Stomach smooth muscle (tissue), 2 donors: ENCODE results near the gene LAMB2.

ENCODE experiments used
- H3K27ac ChIP-seq: one replicate; pipeline ENCODE4 v1.7.0; 2013; ENCODE audit warnings: mild to moderate bottlenecking, low read length, inconsistent platforms
- H3K27me3 ChIP-seq, 2 donors: one replicate each; pipeline ENCODE4 v1.7.0; 2013; ENCODE audit warnings: low read length in 2 of 2; ENCODE audit not compliant: insufficient read depth in 2 of 2, control insufficient read depth in 1 of 2
- H3K36me3 ChIP-seq, 2 donors: one replicate each; pipeline ENCODE4 v1.7.0; 2013; ENCODE audit warnings: low read length in 2 of 2; ENCODE audit not compliant: control insufficient read depth in 2 of 2, insufficient read depth in 2 of 2
- H3K4me1 ChIP-seq: one replicate; pipeline ENCODE4 v1.7.0; 2013; ENCODE audit warnings: low read length; ENCODE audit not compliant: control insufficient read depth, insufficient read depth
- H3K4me3 ChIP-seq, 2 donors: one replicate each; pipeline ENCODE4 v1.7.0; 2013; ENCODE audit warnings: low read length in 2 of 2
- H3K9ac ChIP-seq, 2 donors: one replicate each; pipeline ENCODE4 v1.7.0; 2013; ENCODE audit warnings: low read length in 2 of 2, mild to moderate bottlenecking in 1 of 2
- H3K9me3 ChIP-seq, 2 donors: one replicate each; pipeline ENCODE4 v1.7.0; 2013; ENCODE audit warnings: low read length in 2 of 2; ENCODE audit not compliant: control insufficient read depth in 2 of 2
- donor health status: healthy.
- donor health status: Pancreatic carcinoma.

Gene LAMB2

DNA sequence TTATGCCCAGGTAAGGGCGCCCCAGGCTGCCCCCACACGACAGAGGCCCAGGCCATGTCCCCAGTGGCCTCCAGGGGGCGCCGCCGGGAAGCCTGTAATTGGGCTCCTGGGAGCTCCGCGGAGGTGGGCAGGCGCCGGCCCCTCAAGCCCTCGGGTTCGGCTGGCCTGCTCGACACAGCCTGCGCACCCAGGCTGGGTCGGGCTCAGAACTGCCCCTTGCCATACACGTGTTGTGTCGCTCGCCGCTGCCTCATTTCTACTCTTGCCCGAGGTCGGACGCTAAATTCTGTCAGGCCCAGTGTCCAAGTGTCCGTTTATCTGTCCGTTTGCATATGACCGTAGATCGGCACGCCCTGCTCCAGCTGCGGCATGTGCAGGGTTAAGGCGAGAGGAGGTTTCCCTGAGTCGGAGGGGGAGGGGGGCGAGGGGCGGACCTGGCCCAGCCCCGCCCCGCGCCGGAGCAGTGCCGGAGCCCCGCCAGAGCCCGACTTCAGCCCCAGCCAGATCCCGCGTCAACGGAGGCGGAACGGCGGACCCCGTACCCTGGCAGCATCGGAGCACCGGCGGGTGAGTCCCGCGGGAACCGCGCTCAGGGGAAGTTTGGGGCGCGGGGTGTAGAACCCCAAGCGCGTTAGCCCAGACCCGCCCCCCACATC lies 38.4 kb upstream of the LAMB2 start, which contains the start of gene KLHDC8B:
Gene KLHDC8B (plus strand): TSS at position 480 of the 656 bp plus-strand sequence. CDS start 1,172 bp downstream, outside the sequence.
- Histone ChIP-seq H3K4me1 (peaks cover 52% of the 10 kb centered on the region), H3K4me3 (peak within 1 kb of the TSS; percentile 68 to 90), H3K36me3 (peaks cover 14 to 19% of the 10 kb centered on the region in 2 donors), H3K9ac (peak within 1 kb of the TSS; percentile 83 to 90), H3K27me3 (no peaks in the 10 kb centered on the region), H3K27ac (peak within 1 kb of the TSS; percentile 91), H3K9me3 (no peaks in the 10 kb centered on the region)

DNA sequence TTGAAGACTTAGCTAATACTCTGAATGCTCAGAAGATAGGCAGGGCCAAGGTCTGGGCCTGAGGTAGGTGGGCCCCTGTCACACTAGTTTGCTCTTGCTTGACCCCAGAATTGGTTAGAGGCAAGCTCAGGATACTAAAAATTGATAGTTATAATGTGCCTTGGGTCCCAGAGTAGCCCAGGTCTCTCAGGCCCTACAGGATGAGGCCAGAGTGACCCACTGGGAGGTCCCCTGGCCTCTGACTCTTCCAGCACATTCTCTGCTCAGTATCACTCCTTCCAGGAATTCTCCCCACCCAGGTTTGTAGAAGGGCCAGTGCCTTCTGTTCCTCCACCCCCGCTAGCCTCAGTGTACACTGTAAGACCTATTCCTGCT lies 37.9 kb upstream of the LAMB2 start:
- Histone ChIP-seq H3K27me3 (no peaks in the 10 kb centered on the region), H3K4me3 (peak overlapping the region; percentile 68 to 90), H3K9me3 (no peaks in the 10 kb centered on the region), H3K36me3 (peaks cover 9 to 15% of the 10 kb centered on the region in 2 donors), H3K9ac (peak overlapping the region; percentile 83 to 90), H3K27ac (peak overlapping the region; percentile 91), H3K4me1 (peaks cover 53% of the 10 kb centered on the region)

DNA sequence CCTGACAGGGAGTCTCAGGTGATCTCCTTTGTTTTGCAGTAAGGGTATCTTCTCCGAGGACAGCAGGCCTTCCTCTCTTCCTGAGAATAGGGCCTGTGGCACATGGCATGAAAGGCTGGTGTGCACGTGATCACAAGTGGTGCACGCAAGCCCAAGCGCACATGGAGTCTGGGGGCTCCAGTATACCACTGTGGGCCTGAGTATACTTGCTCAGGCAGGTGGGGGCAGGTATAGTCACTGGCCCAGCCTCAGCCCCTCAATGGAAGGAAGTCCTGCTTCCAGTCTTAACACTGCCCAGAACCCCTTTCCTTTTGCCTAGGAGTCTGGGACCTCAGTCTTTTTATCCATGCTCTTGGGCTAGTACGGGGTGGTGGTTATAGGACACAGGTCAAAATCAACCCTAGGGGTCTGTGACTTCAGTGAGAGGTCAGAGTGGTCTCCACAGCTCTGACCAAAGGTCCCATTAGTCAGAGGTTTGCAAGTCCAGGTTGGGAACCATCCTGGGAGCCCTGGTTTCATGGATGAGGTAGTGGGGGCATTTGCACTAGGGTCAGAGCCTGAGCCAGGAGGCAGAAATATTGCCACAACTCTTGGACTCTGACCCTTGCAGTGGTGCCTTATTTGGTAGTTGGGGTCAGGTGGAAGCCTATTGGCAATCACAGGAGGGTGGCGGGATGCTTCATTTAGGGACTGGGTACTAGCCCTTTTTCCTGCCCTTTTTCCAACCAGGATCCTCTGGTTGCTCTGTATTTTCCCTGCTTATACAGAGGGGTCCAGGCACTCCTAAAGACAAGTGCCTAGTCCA lies 34.1 kb upstream of the LAMB2 start:
- Histone ChIP-seq H3K9ac (peak overlapping the region; percentile 68 to 90), H3K9me3 (no peaks in the 10 kb centered on the region), H3K4me3 (peak overlapping the region; percentile 88 to 95), H3K4me1 (peaks cover 38% of the 10 kb centered on the region), H3K27me3 (no peaks in the 10 kb centered on the region), H3K36me3 (peaks cover 10 to 18% of the 10 kb centered on the region in 2 donors), H3K27ac (peak overlapping the region; percentile 90)

DNA sequence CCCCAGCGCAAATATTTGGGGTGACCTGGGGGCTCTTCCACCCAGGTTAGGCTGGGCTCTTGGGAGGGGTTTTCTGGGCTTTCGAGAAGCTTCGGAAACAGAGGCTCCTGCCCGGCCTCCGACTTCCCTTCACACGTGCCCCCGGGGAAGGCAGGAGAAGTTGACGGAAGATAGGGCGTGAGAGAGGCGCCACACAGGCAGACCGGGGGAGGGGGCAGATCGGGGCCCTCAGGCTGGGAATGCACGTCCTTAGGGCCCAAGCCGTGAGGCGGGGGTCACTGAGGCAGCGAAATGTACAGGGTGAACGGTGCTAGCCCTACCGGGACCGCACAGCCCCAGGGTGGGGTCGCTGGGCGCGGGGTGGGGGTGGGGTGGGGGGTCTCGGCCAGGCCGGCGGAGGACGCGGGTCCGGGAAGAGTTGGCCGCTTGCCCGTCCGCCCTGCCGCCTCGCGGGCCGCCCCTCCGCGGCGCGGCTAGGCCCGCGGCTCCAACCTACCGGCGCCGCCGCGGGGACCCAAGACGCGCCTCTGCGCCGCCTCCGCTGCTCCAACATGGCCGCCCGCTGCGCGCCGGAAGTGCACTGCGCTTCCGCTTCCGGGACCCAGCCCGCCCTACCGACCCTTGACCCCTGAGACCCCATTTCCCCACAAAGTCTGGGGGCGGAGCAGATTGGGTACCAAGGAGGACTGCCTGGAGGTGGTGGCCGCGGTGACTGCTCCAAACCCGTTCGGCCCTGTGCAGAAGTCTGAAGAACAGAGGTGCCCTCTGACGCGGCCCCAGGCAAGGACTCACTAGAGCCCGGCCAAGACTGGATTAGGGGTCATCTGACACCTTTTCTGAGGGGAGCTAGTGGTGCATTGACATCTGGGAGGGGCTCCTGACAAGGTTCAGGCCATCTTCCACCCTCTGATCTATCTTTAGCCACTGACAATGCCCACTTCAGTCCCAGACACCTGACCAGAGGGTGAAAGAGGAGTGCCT lies 33.2 kb upstream of the LAMB2 start, which contains the start of gene CCDC71:
Gene CCDC71 (minus strand): TSS at position 561 of the 981 bp plus-strand sequence. CDS start 2,123 bp downstream, outside the sequence.
- no peaks in the 10 kb centered on the region for H3K27me3 ChIP-seq
- H3K9ac ChIP-seq = peak within 1 kb of the TSS; percentile 89 to 90
- peaks cover 10 to 21% of the 10 kb centered on the region in 2 donors for H3K36me3 ChIP-seq
- no peaks in the 10 kb centered on the region for H3K9me3 ChIP-seq
- H3K27ac ChIP-seq = peak within 1 kb of the TSS; percentile 90
- peaks cover 34% of the 10 kb centered on the region for H3K4me1 ChIP-seq
- H3K4me3 ChIP-seq = peak within 1 kb of the TSS; percentile 88 to 95

DNA sequence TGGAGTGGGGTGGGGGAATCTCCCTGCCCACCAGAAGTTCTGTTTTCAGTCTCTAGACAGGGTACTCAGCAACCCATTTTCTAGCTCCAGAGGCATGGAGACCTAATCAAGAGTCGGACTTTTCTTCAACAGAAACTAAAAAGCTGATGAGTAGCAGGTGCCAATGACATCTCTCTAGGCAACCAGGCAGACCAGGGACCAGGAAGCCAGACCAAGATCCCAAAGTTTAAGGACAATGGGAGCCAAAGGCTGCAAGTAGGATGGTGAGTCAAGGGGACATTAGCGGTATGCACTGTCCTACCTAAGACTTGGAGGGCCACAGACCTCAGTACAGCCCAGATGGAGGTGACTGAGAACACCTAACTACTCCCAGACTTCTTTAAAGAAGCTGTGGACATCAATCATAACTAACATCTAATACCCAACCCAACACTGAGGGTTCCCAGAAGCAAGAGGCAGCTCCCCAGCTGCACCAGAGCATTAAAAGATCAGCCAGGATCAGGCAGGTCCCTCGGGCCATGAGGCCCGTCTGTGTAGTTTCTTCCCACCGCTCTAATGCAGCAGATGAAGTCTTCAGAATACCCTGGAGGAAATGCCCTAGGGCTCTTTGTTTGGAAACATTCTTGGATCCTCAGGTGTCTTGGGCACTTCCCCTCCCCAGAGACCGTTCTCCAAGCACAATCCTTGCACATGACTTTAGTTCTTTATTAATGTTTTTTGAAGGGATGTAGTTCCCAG lies 32.3 kb upstream of the LAMB2 start:
- peak overlapping the region; percentile 89 to 90 for H3K9ac ChIP-seq
- H3K27ac ChIP-seq = peak overlapping the region; percentile 64
- peak overlapping the region; percentile 88 to 95 for H3K4me3 ChIP-seq
- no peaks in the 10 kb centered on the region for H3K9me3 ChIP-seq
- peaks cover 25% of the 10 kb centered on the region for H3K4me1 ChIP-seq
- no peaks in the 10 kb centered on the region for H3K27me3 ChIP-seq
- peaks cover 10 to 21% of the 10 kb centered on the region in 2 donors for H3K36me3 ChIP-seq

DNA sequence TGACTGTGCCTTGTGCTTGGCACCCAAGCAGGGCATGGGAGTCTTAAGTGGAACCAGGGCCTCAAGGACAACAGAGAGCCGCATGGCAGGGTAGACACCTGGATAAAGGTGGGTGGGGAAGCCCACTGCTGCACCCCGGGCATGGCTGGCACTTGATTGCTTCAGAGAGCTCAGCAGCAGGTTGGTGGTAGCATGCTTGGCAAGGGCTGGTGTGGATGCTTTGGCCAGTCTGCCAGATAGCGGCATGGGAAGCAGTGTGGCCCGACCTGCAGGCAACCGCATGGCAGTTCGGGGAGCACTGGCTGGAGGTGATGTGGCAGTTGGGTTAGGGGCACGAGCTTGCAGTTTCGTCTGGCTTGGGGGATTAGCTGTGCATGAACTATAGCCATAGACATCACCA lies 30.8 kb upstream of the LAMB2 start:
- Histone ChIP-seq H3K36me3 (peaks cover 10 to 21% of the 10 kb centered on the region in 2 donors), H3K9ac (no peak overlapping the region), H3K9me3 (no peaks in the 10 kb centered on the region), H3K4me1 (peaks cover 25% of the 10 kb centered on the region), H3K4me3 (no peak overlapping the region), H3K27me3 (no peaks in the 10 kb centered on the region), H3K27ac (no peak overlapping the region)

DNA sequence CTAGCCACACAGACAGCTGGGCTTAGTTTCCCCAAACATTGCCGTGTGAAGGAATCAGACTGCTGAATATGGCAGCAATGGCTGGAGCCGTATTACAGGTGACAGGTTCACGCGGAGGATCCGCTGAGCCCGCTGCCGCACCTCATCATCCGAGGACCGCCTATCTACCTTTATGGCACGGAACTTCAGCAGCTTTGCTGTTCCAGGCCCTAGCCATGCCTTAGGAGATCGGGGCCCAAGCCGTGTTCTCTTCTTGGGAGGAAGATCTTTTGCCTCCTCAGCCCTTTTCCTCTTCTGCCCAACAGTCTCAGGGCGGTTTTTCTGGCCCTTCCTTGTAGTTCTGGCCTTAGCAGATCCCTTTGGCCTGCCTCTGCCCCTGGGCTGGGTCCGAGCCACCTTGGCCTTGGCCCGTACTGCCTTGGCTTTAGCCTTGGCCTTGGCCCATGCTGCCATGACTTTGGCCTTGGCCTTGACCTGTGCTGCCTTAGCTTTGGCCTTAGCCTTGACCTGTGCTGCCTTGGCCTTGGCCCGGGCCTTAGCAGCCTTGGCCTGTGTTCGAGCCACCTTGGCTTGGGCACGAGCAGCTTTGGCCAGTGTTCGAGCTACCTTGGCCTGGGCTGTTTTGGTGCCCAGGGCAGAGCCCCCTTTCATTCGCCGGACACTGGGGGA lies 30.0 kb upstream of the LAMB2 start:
- no peaks in the 10 kb centered on the region for H3K27me3 ChIP-seq
- H3K9ac ChIP-seq = no peak overlapping the region
- H3K4me3 ChIP-seq = no peak overlapping the region
- peaks cover 10 to 21% of the 10 kb centered on the region in 2 donors for H3K36me3 ChIP-seq
- no peaks in the 10 kb centered on the region for H3K9me3 ChIP-seq
- peaks cover 25% of the 10 kb centered on the region for H3K4me1 ChIP-seq
- H3K27ac ChIP-seq = no peak overlapping the region

DNA sequence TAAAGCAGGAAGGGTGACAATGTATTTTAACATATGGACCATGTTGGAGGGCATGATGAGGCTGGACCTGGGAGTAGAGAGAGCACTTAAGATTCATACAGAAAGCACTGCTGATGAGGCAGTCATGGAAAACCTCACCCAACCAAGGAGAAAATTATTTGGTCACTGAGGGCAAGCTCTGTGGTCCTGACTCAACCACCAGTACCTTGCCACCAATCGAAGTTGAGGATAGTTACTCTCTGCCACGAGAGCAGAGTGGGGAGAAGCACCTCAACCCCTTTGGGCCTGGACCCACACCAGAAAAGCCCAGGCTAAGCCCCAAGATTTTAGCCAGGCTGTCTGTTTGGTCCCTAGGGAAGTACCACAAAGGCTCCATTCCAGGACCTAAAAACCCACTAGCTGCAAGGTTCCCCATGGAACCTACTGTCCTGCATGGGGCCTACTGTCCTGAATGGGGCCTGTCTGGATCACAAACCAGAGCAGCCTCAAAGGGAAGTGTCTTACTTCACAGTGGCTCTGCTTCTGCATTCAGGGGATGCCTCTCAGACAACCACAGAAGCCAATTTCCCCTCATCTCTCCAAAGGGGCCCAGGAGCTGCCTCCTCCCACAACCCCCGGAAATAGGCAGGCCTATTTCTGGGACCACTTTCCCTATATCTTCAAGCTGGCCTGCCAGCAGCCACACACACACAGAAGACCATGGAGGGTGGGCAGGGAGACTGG lies 29.1 kb upstream of the LAMB2 start:
- no peak overlapping the region for H3K9ac ChIP-seq
- no peak overlapping the region for H3K4me3 ChIP-seq

DNA sequence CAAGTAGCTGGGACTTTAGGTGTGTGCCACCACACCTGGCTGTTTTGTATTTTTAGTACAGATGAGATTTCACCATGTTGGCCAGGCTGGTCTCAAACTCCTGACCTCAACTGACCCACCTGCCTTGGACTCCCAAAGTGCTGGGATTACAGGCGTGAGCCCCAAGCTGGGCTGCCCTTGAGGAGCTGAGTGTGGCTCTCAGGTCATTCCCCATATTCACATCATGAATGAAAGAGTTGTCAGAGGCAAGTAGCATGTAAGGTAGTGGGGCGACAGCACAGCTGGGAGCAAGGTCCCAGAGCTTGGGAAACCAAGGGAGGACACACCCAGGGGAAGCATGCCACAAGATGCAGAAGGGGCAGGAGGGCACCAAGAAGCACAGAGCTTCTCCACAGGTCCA lies 28.3 kb upstream of the LAMB2 start:
- H3K9me3 ChIP-seq = no peaks in the 10 kb centered on the region
- H3K27me3 ChIP-seq = no peaks in the 10 kb centered on the region
- peaks cover 16% of the 10 kb centered on the region for H3K4me1 ChIP-seq
- H3K4me3 ChIP-seq = no peak overlapping the region
- H3K27ac ChIP-seq = no peak overlapping the region
- peaks cover 10 to 21% of the 10 kb centered on the region in 2 donors for H3K36me3 ChIP-seq
- H3K9ac ChIP-seq = no peak overlapping the region

More for the DNA sequence above, 29.1 kb upstream of the LAMB2 start:
- Histone ChIP-seq H3K4me1 (peaks cover 24% of the 10 kb centered on the region), H3K9me3 (no peaks in the 10 kb centered on the region), H3K27me3 (no peaks in the 10 kb centered on the region), H3K36me3 (peaks cover 10 to 21% of the 10 kb centered on the region in 2 donors), H3K27ac (no peak overlapping the region)
